T-helper 1 cell treated with Interleukin-12 subunit alpha and Interleukin-12 subunit beta and Interleukin-4 antibody, amounts not matched to agents 30 μg/mL and 1 μg/mL, for 36 hours (primary cell): Measurements from ENCODE around the gene ANKRD11.

ENCODE experiments used
- H3K27ac Mint-ChIP-seq: one replicate; pipeline ENCODE4 v1.8.0; 2021; ENCODE audit warnings: mild to moderate bottlenecking, mixed read lengths
- H3K27me3 Mint-ChIP-seq: one replicate; pipeline ENCODE4 v1.8.0; 2021; ENCODE audit warnings: low read depth, mixed read lengths
- H3K36me3 Mint-ChIP-seq: one replicate; pipeline ENCODE4 v1.8.0; 2021; ENCODE audit warnings: low read depth, mixed read lengths
- H3K4me1 Mint-ChIP-seq: one replicate; pipeline ENCODE4 v1.8.0; 2021; ENCODE audit warnings: low read depth, mixed read lengths
- H3K4me3 Mint-ChIP-seq: one replicate; pipeline ENCODE4 v1.8.0; 2021; ENCODE audit warnings: mild to moderate bottlenecking, moderate library complexity, mixed read lengths
- H3K9me3 Mint-ChIP-seq: one replicate; pipeline ENCODE4 v1.8.0; 2021; ENCODE audit warnings: mixed read lengths

Gene ANKRD11

DNA sequence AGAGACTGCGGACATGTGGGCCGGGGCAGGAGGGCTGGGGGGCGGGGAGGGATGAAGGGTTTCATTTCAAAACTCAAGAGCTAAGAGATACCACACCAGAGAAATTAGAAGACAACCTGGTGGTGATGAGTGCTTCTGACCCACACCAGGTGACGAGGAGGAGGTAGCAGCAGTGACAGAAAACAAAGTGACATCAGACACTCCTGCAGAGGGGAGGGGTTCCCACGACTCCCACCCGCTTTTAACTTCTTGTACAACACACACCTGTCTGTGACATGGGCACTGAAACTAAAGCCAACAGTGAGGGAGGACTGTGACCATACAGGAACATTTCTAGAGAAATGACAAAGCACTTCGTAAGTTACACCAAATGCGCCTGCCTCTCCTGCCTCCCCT lies 112.9 kb downstream of the ANKRD11 start:
- Mint-ChIP-seq H3K36me3 (peaks cover 7% of the 10 kb centered on the region), H3K9me3 (peaks cover 5% of the 10 kb centered on the region), H3K27me3 (no peaks in the 10 kb centered on the region), H3K4me1 (peaks cover 43% of the 10 kb centered on the region), H3K4me3 (no peak overlapping the region), H3K27ac (peak overlapping the region; percentile 21)

GRCh38 chr16:89376812-89377452 lies 113.4 kb downstream of the ANKRD11 start:
- Mint-ChIP-seq H3K27ac (no peak overlapping the region), H3K4me3 (no peak overlapping the region), H3K4me1 (peaks cover 41% of the 10 kb centered on the region), H3K9me3 (peaks cover 5% of the 10 kb centered on the region), H3K27me3 (no peaks in the 10 kb centered on the region), H3K36me3 (peaks cover 7% of the 10 kb centered on the region)

DNA sequence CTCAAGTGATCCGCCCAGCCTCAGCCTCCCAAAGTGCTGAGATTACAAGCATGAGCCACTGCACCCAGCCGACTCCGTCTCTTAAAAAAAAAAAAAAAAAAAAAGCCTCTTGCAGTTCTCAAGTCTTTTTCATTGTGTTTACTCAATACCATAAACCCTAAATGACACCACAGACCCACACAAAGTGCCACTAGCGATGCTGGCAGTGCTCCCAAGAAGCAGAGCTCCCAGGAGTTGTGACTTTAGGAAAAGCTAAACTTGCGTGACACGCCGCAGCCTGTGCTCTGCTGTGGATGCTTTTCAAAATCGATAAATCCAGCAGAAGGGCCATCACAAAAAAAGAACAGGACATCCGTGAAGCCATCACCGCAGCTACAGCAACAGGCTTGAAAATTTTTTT lies 114.7 kb downstream of the ANKRD11 start:
- no peak overlapping the region for H3K4me3 Mint-ChIP-seq

DNA sequence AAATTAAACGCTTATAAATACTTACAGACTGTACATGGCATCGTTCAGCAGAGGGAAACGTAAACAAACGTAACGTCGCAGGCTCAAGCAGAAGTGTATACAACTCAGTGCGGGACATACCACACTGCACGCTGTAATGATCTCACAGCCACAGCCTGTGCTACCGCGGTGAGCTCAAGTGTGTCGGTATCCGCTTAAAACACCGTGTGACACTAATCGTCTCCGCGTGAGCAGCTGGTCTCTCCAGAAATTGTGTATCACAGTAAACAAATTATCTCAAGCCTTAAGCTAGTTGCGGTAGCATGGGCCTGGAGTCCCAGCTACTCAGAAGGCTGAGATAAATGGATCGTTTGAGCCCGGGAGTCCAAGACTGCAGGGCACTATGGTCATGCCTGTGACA lies 115.3 kb downstream of the ANKRD11 start:
- H3K4me3 Mint-ChIP-seq = no peak overlapping the region
- no peak overlapping the region for H3K27ac Mint-ChIP-seq
- no peaks in the 10 kb centered on the region for H3K27me3 Mint-ChIP-seq
- H3K4me1 Mint-ChIP-seq = peaks cover 35% of the 10 kb centered on the region
- peaks cover 5% of the 10 kb centered on the region for H3K9me3 Mint-ChIP-seq
- H3K36me3 Mint-ChIP-seq = peaks cover 7% of the 10 kb centered on the region

More for the DNA sequence above, 114.7 kb downstream of the ANKRD11 start:
- peaks cover 5% of the 10 kb centered on the region for H3K9me3 Mint-ChIP-seq
- no peaks in the 10 kb centered on the region for H3K27me3 Mint-ChIP-seq
- H3K36me3 Mint-ChIP-seq = peaks cover 7% of the 10 kb centered on the region
- peaks cover 38% of the 10 kb centered on the region for H3K4me1 Mint-ChIP-seq
- H3K27ac Mint-ChIP-seq = no peak overlapping the region

DNA sequence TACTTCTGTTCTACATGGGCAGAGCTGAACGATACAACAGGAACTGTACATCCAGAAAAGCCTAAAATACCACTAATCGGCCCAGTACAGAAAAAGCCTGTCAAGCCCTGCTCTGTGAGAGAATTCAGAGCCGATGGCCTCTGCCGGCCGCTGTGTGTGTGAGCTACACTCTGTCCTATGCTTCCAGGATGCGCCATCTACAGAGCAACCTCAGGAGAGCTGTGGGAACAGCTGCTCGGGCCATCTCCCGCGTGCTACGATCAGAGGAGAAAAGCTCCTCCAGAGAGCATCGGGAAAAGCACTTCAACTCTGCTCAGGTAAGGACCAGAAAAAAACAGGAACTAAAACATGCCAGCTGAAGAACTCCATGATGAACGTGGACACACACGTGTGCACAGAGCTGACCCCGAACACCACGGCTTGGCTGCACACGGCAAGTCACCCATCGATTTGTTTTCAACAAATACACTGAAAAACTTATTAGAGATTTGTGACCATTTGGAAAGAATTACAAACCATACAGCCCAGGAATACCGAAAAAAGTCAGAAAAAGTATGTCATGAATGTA lies 115.9 kb downstream of the ANKRD11 start:
- no peak overlapping the region for H3K4me3 Mint-ChIP-seq
- no peaks in the 10 kb centered on the region for H3K27me3 Mint-ChIP-seq
- H3K36me3 Mint-ChIP-seq = peaks cover 7% of the 10 kb centered on the region
- no peak overlapping the region for H3K27ac Mint-ChIP-seq
- H3K9me3 Mint-ChIP-seq = peaks cover 5% of the 10 kb centered on the region
- peaks cover 38% of the 10 kb centered on the region for H3K4me1 Mint-ChIP-seq

- Mint-ChIP-seq H3K4me3 (no peak overlapping the region), H3K9me3 (peaks cover 5% of the 10 kb centered on the region), H3K27ac (no peak overlapping the region), H3K27me3 (no peaks in the 10 kb centered on the region), H3K4me1 (peaks cover 44% of the 10 kb centered on the region), H3K36me3 (peaks cover 7% of the 10 kb centered on the region)
These were observed 116.8 kb downstream of the ANKRD11 start for GRCh38 chr16:89373355-89374110.

- H3K9me3 Mint-ChIP-seq = peaks cover 5% of the 10 kb centered on the region
- H3K36me3 Mint-ChIP-seq = peaks cover 6% of the 10 kb centered on the region
- no peaks in the 10 kb centered on the region for H3K27me3 Mint-ChIP-seq
- H3K4me3 Mint-ChIP-seq = no peak overlapping the region
- H3K4me1 Mint-ChIP-seq = peaks cover 40% of the 10 kb centered on the region
- no peak overlapping the region for H3K27ac Mint-ChIP-seq
These were observed 118.3 kb downstream of the ANKRD11 start for GRCh38 chr16:89371968-89372634.

GRCh38 chr16:89371386-89371785 lies 119.0 kb downstream of the ANKRD11 start:
- H3K4me3 Mint-ChIP-seq = no peak overlapping the region
- peaks cover 41% of the 10 kb centered on the region for H3K4me1 Mint-ChIP-seq

GRCh38 chr16:89370601-89371000 lies 119.8 kb downstream of the ANKRD11 start:
- Mint-ChIP-seq H3K4me3 (no peak overlapping the region), H3K27ac (no peak overlapping the region), H3K4me1 (peaks cover 44% of the 10 kb centered on the region), H3K27me3 (no peaks in the 10 kb centered on the region), H3K36me3 (peaks cover 8% of the 10 kb centered on the region), H3K9me3 (no peaks in the 10 kb centered on the region)

More at GRCh38 chr16:89371386-89371785, 119.0 kb downstream of the ANKRD11 start:
- Mint-ChIP-seq H3K9me3 (peaks cover 5% of the 10 kb centered on the region), H3K27me3 (no peaks in the 10 kb centered on the region), H3K27ac (no peak overlapping the region), H3K36me3 (peaks cover 6% of the 10 kb centered on the region)

DNA sequence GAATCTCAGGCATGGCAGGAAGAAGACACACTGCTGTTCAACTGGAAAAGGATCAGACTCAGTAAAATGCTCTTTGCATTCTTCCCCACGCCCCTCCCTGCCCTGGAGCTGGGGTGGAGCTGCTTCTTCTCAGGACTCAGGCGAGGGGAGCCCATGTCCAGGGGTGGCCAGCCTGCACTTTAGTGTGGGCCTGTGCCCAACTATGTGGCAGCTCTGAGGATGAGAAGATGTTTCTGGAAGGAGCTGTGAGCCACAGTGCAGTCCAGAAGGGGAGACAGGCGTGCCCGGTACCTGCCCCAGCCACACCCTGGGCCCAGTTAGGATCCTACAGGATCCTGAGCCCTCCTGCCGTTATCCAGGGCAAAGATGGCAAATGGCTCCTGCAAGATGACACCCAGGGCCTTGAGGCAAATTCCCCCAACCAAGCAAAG lies 120.3 kb downstream of the ANKRD11 start:
- Mint-ChIP-seq H3K4me1 (peaks cover 47% of the 10 kb centered on the region), H3K27ac (no peak overlapping the region), H3K27me3 (no peaks in the 10 kb centered on the region), H3K9me3 (no peaks in the 10 kb centered on the region), H3K4me3 (no peak overlapping the region), H3K36me3 (peaks cover 8% of the 10 kb centered on the region)

- H3K4me3 Mint-ChIP-seq = no peak overlapping the region
- H3K9me3 Mint-ChIP-seq = no peaks in the 10 kb centered on the region
- H3K27ac Mint-ChIP-seq = no peak overlapping the region
- H3K4me1 Mint-ChIP-seq = peaks cover 50% of the 10 kb centered on the region
- H3K27me3 Mint-ChIP-seq = no peaks in the 10 kb centered on the region
- peaks cover 8% of the 10 kb centered on the region for H3K36me3 Mint-ChIP-seq
These were observed 121.0 kb downstream of the ANKRD11 start for GRCh38 chr16:89369266-89369895.

- Mint-ChIP-seq H3K27me3 (no peaks in the 10 kb centered on the region), H3K27ac (no peak overlapping the region), H3K4me1 (peaks cover 56% of the 10 kb centered on the region), H3K9me3 (no peaks in the 10 kb centered on the region), H3K4me3 (no peak overlapping the region), H3K36me3 (peaks cover 8% of the 10 kb centered on the region)
These were observed 121.6 kb downstream of the ANKRD11 start for GRCh38 chr16:89368604-89369249.

DNA sequence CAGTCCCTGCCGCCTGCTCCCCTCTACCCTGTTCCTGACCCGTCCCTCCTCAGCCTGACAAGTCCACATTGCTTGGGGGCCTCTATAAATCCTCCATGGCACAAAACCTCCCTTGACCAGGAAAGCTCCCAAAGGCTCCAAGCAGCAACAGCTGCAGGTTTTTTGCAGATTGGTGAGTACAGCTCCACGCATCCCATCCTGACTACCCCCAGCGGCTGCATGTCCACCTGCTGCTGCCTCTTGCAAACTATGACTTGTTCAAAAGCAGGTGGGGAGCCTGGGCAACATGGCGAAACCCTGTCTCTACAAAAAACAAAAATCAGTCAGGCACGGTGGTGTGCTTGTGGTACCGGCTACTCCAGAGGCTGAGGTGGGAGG lies 122.8 kb downstream of the ANKRD11 start:
- no peak overlapping the region for H3K27ac Mint-ChIP-seq
- H3K4me3 Mint-ChIP-seq = no peak overlapping the region

More for the DNA sequence above, 122.8 kb downstream of the ANKRD11 start:
- H3K9me3 Mint-ChIP-seq = no peaks in the 10 kb centered on the region
- peaks cover 59% of the 10 kb centered on the region for H3K4me1 Mint-ChIP-seq
- H3K36me3 Mint-ChIP-seq = peaks cover 6% of the 10 kb centered on the region
- no peaks in the 10 kb centered on the region for H3K27me3 Mint-ChIP-seq
